Testis (tissue), 2 donors: Measurements from ENCODE around the gene FURIN.

Experiments
- CTCF ChIP-seq, 3 experiments: fragments of 450-650 bp in 2 of 3; fragments of 200-600 bp in 1 of 3; sonication (generic) in 1 of 3; IDR thresholded peaks; one replicate each; pipeline ENCODE4 v1.5.1; 2016 to 2019; ENCODE audit warnings: antibody characterized with exemption in 3 of 3, mild to moderate bottlenecking in 2 of 3, moderate library complexity in 1 of 3
- POLR2A ChIP-seq: fragments of 450-650 bp; IDR thresholded peaks from one replicate; pipeline ENCODE4 v1.6.1; 2017; ENCODE audit warnings: antibody characterized with exemption, mild to moderate bottlenecking, moderate library complexity

- TF ChIP-seq CTCF (IDR thresholded peaks at IDR 0.05) (no peak), POLR2A (no peak)
Observed at GRCh38 chr15:90907051-90907660, 38.8 kb downstream of the FURIN start.
